GM12873 (cell line): Measurements from ENCODE around the gene FAM168A.

Source experiments
- TF ChIP-seq, protein P1 (sequence below): IDR thresholded peaks from 2 replicates; pipeline ENCODE4 v1.5.1; 2012; ENCODE audit warnings: low read depth, mild to moderate bottlenecking, moderate library complexity, low read length, control low read depth; ENCODE audit not compliant: insufficient read depth; ENCODE audit errors: missing control alignments

Gene FAM168A

DNA sequence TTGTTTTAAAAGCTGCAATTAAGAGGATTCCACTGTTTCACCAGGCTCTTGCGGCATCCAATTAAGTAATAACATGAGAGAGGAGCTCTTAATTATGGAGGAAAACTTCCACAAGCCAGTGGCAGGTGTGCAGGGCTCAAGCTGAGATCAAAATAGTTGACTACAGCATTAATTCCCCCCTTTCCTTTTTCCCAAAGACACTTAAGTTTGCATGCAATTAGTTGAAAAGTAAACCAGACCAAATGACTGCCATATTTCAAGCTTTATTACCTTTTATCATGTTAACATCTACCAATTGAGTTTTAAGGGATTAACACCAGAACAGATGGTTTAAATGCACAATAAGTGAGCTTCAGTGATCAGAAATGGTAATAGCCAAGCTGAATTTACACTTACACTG, 32.1 kb downstream of the FAM168A start:
- TF ChIP-seq, protein P1, sequence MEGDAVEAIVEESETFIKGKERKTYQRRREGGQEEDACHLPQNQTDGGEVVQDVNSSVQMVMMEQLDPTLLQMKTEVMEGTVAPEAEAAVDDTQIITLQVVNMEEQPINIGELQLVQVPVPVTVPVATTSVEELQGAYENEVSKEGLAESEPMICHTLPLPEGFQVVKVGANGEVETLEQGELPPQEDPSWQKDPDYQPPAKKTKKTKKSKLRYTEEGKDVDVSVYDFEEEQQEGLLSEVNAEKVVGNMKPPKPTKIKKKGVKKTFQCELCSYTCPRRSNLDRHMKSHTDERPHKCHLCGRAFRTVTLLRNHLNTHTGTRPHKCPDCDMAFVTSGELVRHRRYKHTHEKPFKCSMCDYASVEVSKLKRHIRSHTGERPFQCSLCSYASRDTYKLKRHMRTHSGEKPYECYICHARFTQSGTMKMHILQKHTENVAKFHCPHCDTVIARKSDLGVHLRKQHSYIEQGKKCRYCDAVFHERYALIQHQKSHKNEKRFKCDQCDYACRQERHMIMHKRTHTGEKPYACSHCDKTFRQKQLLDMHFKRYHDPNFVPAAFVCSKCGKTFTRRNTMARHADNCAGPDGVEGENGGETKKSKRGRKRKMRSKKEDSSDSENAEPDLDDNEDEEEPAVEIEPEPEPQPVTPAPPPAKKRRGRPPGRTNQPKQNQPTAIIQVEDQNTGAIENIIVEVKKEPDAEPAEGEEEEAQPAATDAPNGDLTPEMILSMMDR: no peak

DNA sequence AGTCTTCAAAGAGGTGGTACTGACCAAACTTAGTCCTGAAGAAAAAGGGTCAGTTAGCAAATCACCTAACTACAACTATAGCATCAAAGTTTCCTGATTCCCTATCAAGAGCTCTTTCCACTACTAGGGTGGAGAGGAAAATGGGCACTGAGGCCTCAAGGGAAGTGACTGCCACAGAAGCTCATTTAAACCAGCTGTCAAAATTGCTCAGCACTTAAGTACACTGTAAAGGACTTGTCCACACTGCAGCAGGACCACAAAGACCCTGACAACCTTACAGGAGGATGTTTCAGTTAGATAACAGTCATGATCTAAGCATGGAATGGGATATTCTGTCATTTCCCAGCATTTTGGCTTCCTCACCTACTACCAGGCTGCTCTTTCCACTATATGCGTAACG, 33.0 kb downstream of the FAM168A start:
- TF ChIP-seq, protein P1: no peak

DNA sequence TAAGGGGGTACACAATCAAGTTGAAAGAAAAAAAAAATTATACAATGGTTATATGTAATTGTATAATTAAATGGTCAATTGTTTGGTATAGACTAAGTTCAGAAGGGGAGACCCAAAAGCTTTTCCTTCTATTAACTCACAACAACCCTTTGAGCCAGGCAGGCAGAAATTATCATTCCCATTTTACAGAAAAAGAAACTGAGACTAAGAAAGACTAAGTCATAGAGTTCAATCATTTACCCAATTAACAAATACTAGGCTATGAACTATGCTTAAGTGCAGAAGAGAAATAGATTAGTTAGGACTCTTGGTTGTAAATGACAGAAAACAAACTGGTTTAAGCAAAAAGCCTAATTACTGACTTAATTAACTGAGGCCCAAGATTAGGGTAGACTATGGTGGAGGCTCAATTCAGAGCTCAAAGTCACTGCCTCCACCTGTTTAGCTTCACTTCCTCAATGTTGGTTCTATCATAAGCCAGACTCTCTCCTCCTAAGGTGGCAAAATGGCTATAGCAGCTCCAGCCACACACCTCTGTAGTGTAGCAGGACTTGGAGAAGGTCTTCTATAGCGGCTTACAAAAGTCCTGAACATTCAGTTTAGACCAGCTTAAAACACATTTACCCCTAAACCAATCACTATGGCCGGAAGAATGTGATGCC, 34.2 kb downstream of the FAM168A start:
- TF ChIP-seq, protein P1: no peak

DNA sequence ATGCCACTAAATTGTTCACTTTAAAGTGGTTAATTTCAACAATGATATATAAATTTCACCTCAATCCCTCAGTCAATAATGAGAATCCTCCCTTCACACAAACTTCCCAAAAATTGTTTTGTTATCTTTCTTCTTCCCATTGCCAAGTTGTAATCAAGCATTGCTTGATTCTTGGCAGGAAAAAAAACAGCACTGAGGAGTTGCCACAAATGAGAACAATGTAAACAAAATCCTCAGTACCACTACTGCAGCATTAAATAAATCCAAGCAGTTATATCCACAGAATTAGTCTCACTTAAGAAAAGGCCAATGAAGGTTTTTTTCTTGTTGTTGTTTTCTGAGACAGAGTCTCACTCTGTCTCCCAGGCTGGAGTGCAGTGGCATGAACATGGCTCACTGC, 38.2 kb downstream of the FAM168A start:
- TF ChIP-seq, protein P1: no peak

DNA sequence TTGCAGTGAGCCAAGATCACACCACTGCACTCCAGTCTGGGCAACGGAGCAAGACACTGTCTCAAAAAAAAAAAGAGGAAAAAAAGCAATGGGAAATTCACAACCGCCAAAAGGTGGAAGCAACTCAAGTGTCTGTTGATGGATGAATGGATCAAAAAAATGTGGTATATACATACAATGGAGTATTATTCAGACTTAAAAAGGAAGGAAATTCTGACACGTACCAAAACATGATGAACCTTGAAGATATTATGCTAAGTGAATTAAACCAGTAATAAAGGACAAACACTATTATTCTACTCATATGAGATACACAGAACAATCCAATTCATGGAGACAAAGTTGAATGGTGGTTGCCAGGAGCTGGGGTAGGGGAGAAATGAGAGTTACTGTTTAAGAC, 40.9 kb downstream of the FAM168A start:
- TF ChIP-seq, protein P1: no peak

DNA sequence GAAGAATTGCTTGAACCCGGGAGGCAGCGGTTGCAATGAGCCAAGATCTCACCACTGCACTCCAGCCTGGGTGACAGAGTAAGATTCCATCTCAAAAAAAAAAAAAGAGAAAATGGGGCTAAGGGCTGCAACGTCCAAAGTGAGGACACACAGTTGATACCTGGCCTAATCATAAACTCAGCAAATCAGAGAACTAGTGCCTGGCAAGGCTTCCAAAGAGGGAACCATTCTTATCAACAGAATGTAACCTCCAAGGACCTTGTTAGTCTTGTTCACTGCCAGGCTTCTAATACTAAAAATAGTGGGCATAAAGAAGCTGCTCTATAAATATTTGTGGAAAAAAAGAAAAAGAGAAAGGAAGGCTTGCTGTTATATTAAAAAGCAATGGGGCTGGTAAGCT, 42.3 kb downstream of the FAM168A start:
- TF ChIP-seq, protein P1: no peak

DNA sequence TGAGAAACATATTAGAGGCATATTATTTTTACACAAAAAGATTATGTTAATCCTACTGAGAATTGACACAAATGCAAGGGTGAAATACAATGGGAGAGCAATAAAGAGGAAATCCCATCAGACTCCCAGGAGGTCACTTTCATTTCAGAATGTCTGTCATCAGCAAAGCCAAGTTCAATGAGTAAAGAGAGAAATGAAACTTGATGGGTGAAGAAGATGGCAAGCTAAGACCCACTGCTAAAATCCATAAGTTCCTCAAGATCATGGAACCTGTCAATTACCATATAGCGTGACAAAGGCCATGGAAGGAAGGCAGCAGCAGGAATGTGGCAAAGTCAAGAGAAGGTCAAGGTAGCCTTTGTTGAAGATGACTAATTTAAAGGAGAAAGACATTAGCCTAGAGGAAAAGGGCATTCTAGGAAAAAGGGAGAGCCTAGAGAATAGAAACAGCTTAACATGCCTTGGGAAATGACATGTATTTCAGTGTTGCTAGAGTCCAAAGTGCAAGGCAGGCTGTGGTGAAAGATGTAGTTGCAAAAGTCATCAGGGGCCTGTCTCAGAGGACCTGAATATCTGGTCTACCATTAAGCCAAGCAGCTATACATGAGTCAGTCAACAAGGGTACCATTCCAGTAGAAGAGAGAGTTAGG, 43.1 kb downstream of the FAM168A start:
- TF ChIP-seq, protein P1: no peak
